Lower leg skin (tissue), 4 donors: Measurements from ENCODE around the gene OLFM2. TPM values are rescaled to one million over a fixed set of nuclear protein-coding genes. Genes with fewer than 3 reads are reported as not detected.

Source experiments
- DNase-seq, 2 donors: peaks; one replicate each; pipeline ENCODE4 v3.0.0-alpha.2; 2019; ENCODE audit warnings: low spot score in 2 of 2
- H3K4me3 ChIP-seq: fragments of 200-600 bp; sonication (generic); 2 replicates; pipeline ENCODE4 v1.5.1; 2017; ENCODE audit warnings: mild to moderate bottlenecking, low read depth; ENCODE audit not compliant: poor library complexity, severe bottlenecking
- CTCF ChIP-seq, 3 donors: fragments of 450-650 bp; IDR thresholded peaks; one replicate each; pipeline ENCODE4 v1.5.1; 2016; ENCODE audit warnings: antibody characterized with exemption in 3 of 3, mild to moderate bottlenecking in 3 of 3, moderate library complexity in 2 of 3
- POLR2A ChIP-seq, 2 donors: fragments of 450-650 bp; IDR thresholded peaks; one replicate each; pipeline ENCODE4 v1.6.1; 2016 to 2017; ENCODE audit warnings: antibody characterized with exemption in 2 of 2, mild to moderate bottlenecking in 1 of 2, moderate library complexity in 1 of 2
- WGBS, 2 donors: methylation state at CpG; one replicate each; pipeline ENCODE4 v1.1.5; 2018; 5-methylcytosine and 5-hydroxymethylcytosine counted together
- intact Hi-C: fragments of 100-400 bp; cut with DNase I; formaldehyde crosslinking; loops from one replicate; pipeline ENCODE4 v1.15.0; 2023; ENCODE audit warnings: low total_unique reads
- total RNA-seq, 4 donors: library from RNA; depleted of rRNA; stranded (reverse); fragments of >200 nt; gene quantifications; one replicate each; pipeline ENCODE4 v1.1.0, GENCODE V29; 2016

OLFM2 gene
- total RNA-seq, 4 donors from 2014 or later: 94.8 to 157 (median 112) TPM

GRCh38 chr19:9877780-9878510 is 58.4 kb downstream of the OLFM2 start:
- intact Hi-C loops: no loop called here
- WGBS, 2 donors: 53 to 56% methylated on average over 10 of the region's 10 CpGs
- no peak for TF ChIP-seq CTCF (IDR thresholded peaks at IDR 0.05)
- TF ChIP-seq POLR2A (IDR thresholded peaks at IDR 0.05): no peak
- H3K4me3 ChIP-seq: no peak overlapping the region
- DNase-seq: no peak

GRCh38 chr19:9875796-9876195 is 60.5 kb downstream of the OLFM2 start:
- TF ChIP-seq POLR2A (IDR thresholded peaks at IDR 0.05): no peak
- no peak for TF ChIP-seq CTCF (IDR thresholded peaks at IDR 0.05)
- intact Hi-C loops: no loop called here
- no peak for DNase-seq
- 68 to 82% methylated on average over 5 of the region's 5 CpGs for WGBS, 2 donors
- no peak overlapping the region for H3K4me3 ChIP-seq

GRCh38 chr19:9875031-9875627 is 61.2 kb downstream of the OLFM2 start:
- no peak overlapping the region for H3K4me3 ChIP-seq
- TF ChIP-seq CTCF (IDR thresholded peaks at IDR 0.05) (no peak), POLR2A (IDR thresholded peaks at IDR 0.05) (no peak)
- intact Hi-C loops: no loop called here
- 68 to 74% methylated on average over 13 of the region's 13 CpGs for WGBS, 2 donors
- no peak for DNase-seq

GRCh38 chr19:9872618-9873242 is 63.6 kb downstream of the OLFM2 start:
- intact Hi-C loops: no loop called here
- no peak for DNase-seq
- WGBS, 2 donors: 89 to 96% methylated on average over 8 of the region's 8 CpGs
- TF ChIP-seq POLR2A (IDR thresholded peaks at IDR 0.05): no peak
- TF ChIP-seq CTCF (IDR thresholded peaks at IDR 0.05): no peak
- no peak overlapping the region for H3K4me3 ChIP-seq

GRCh38 chr19:9871626-9872338 is 64.5 kb downstream of the OLFM2 start:
- WGBS, 2 donors: 78 to 86% methylated on average over 15 to 16 of the region's 16 CpGs
- no peak for DNase-seq
- H3K4me3 ChIP-seq: no peak overlapping the region
- no peak for TF ChIP-seq CTCF (IDR thresholded peaks at IDR 0.05)
- intact Hi-C loops: no loop called here
